HG03060 (cell line): ENCODE results near the gene FUBP1.
"Not testable (repeated sequence)": the region's sequence is repeated elsewhere in the genome, so short reads cannot be mapped to it uniquely, and the experiment has no call there.

Experiments used
- ATAC-seq: cut with Tn5 transposase; IDR thresholded peaks from one replicate; pipeline ENCODE4 v1.9.1; 2021; ENCODE audit warnings: low read depth, moderate number of reproducible peaks; ENCODE audit not compliant: unreplicated experiment

The FUBP1 gene, protein sequence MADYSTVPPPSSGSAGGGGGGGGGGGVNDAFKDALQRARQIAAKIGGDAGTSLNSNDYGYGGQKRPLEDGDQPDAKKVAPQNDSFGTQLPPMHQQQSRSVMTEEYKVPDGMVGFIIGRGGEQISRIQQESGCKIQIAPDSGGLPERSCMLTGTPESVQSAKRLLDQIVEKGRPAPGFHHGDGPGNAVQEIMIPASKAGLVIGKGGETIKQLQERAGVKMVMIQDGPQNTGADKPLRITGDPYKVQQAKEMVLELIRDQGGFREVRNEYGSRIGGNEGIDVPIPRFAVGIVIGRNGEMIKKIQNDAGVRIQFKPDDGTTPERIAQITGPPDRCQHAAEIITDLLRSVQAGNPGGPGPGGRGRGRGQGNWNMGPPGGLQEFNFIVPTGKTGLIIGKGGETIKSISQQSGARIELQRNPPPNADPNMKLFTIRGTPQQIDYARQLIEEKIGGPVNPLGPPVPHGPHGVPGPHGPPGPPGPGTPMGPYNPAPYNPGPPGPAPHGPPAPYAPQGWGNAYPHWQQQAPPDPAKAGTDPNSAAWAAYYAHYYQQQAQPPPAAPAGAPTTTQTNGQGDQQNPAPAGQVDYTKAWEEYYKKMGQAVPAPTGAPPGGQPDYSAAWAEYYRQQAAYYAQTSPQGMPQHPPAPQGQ

DNA sequence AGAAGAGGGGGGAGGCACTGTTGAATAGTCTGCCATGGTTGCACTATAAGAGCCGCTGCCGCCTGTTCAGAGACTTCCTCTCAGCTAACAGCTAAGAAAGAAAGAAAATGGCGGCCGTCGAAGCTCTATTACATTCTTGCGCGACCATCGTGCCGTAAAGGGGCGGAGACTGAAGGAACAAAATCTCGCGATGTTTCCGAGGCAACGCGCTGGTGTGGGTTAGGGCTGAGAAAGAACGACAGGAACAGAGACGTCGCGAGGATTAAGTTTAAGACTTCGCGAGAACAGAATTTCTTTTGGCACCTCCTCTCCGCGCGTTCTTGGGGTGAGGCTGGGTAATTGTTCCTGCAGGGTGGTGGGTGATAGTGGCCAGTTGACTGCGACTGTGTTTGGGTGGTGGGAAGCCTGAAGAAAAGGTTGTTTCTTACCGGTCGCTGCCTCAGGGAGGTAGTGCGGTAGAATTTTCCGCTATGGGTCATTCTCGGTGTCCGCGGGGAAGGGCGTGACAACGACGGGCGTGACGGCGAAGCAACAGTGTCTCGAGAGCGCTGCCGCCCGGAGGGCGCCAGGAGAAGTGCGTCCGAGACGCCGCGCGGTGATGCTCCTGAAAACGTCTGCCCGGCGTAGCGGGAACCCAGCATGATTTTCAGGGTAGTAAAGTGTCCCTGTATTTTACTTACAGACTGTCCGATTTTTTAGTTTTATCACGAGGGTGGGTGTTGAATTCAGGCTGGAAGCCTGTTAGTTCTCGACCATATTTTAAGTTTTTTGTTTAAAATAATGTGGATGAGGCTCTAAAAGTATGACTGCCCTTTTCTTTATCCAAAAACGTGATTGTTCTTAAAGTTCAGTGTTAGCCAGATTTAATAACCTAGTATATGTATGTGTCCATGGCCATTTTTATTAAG lies at the start of gene FUBP1:
Gene FUBP1 (minus strand): TSS at position 104 of the 908 bp plus-strand sequence. CDS start 68 bp downstream, at position 36.
- peak; percentile 49 for ATAC-seq

DNA sequence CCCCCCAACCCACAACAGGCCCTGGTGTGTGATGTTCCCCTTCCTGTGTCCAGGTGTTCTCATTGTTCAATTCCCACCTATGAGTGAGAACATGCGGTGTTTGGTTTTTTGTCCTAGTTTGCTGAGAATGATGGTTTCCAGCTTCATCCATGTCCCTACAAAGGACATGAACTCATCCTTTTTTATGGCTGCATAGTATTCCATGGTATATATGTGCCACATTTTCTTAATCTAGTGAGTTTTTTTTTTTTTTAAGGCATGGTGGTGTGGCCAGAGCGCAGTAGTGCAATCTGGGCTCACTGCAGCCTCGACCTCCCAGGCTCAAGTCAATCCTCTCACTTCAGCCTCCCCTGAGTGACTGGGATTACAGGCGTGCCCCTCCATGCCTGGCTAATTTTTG lies 42.3 kb upstream of the FUBP1 start:
- not testable (repeated sequence) for ATAC-seq

DNA sequence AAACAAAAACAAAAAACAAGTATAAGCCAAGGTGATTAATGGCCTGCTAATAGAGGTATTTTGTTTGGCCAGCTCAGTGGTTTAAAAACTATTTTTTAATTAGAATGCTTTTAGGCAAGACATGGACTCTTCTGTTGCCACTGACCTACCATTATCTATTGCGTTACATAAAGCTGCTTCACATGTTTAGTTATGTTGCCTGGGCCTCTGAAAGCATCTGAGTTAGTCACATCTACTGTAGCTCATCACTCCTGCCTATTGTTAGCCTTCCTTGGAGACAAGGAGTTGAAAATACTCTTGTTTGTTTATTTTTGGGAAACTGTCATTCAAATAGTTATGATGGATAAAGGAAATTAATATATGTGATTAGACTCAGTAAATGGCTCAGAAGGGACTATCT lies 40.2 kb upstream of the FUBP1 start:
- no peak for ATAC-seq

DNA sequence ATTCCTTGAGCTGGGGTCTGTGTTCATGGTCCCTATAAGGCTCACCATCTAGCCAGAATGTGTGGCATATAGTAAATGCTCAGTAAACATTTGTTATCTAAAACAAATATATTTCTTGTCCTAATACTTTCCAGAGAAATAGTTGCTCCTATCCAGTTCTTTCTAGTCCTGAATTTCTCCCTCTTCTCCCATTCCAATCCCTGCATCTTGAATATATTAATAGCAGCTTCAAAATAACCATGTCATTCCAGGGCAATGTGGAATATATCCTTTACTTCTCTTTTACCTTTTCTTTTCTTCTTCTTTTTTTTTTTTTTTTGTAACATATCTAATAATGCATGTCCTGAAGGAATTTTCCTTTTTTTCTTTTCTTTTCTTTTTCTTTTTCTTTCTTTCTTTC lies 36.3 kb upstream of the FUBP1 start:
- no peak for ATAC-seq

DNA sequence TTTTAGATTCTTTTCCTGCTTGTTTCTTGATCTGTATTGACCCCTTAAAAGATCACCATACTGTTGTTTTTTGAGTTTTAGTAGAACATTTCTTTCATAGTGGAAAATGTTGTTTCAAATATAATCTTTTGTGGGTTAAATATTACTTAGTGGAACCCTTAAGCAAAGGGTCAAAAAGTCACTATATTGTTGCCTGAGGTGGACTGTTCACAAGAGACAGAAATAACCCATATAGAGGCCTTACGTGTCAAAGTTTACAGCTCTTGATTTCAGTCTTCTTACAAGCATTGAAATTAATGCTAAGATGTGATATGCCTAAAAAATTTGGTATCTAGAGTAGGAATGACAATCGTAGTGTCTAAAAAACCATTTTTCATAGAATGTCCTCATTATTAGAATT lies 32.2 kb upstream of the FUBP1 start:
- no peak for ATAC-seq

DNA sequence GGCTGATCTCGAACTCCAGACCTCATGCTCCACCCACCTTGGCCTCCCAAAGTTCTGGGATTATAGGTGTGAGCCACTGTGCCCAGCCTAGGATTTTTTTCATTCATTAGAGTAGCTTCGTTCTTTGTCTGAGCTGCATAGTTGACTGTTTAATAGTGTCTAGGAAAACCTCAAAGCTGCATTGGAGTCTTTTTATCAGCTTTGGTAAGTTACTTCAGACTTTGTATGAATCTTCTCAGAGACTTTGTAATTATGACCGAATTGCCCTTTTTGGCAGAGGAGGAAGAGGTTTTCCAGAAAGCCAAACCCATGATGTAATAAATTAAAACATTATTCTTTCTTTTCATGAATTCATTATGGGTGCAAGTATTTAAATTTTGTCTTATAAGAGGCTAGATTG lies 31.0 kb upstream of the FUBP1 start:
- no peak for ATAC-seq

DNA sequence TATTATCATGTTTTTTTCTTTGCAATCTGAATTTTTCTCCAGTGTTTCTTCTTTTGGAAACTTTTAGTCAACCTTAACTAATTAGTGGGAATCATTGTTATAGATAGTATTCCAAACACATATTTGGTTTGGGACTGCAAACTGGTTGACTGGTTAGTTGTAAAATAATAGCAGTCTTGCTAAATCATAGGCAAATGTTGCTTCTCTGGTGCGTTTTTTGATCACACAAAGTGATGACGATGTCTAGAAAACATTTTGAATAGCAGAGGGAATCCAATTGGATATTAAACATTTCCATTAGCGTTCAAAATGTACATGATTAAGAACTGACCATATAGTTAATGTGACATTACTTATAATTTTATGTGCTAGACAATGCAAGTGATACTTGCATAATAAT lies 30.4 kb upstream of the FUBP1 start:
- ATAC-seq: no peak

DNA sequence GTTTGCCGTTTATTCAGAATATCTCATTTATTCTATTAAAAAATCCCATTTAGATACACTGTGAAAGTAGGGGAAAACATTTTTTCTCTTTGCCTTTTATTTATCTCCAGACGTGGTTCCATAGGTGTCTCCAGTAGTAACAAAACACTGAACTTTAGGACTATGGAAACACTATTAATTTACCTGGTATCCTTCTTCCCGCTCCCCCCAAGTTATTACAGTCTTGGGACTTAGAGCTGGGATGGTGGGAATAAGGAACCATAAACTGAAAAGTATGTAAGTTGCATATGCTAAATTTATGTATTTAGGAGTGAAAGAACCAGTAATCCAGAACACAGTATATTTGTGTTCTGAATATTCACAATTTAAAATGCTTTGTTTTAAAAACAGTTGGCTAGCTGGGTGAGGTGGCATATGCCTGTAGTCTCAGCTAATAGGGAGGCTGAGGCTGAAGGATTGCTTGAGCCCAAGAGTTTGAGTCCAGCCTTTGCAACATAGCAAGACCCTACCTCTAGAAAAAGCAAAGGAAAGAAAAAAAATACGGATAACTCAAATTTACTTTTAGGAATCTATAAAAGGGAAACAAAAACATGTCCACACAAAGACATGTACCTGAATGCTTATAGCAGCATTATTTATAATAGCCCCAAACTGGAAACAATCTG lies 28.9 kb upstream of the FUBP1 start:
- no peak for ATAC-seq

DNA sequence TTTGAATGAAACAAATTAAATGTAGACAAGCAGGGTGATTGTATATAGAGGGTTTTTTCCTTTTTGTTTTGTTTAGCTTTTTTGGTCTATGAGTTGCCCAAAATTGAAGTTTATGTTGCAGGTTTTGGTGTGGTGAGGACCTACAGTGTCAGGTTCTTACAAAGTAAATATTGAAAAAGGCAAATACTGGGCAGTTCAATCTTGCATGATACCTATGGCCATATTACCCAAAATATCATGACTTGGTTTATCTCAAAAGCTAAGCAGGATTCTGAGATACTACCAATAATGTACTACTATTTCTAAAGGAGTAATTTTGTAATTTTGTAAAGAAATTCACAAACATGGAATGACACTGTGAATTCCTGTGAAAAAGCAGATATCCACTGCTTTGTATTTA lies 27.6 kb upstream of the FUBP1 start:
- ATAC-seq: no peak

DNA sequence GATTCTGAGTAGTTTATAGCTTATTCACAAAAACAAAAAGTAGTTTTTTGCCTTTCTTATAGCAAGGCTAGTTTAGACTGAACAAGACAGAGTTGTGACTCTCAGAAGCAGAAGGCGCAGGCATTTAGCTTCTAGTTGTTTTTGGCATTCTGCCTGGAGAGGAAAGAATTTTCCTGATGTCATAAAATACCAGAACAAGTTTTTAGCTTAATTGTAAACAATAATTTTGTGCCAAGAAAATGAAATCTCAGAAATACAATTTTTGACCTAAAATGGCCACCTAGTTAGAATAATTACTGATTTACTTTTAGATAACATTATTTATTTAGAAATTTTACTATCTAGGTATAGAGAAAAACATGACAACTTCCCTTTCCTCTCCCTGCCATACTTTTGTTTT lies 26.9 kb upstream of the FUBP1 start:
- ATAC-seq: no peak

DNA sequence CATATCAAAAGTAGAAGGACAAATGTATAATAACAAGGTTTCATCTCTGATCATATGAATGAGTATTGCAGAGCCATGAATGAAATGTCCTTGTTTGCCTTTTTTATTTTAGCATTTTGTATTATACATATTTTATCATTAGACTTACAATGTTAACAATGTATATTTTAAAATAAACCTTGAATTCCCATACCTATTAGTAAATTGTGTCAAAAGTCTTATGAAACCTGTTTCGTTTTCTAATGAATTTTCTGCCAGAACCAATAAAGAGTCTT lies 26.5 kb upstream of the FUBP1 start:
- no peak for ATAC-seq

DNA sequence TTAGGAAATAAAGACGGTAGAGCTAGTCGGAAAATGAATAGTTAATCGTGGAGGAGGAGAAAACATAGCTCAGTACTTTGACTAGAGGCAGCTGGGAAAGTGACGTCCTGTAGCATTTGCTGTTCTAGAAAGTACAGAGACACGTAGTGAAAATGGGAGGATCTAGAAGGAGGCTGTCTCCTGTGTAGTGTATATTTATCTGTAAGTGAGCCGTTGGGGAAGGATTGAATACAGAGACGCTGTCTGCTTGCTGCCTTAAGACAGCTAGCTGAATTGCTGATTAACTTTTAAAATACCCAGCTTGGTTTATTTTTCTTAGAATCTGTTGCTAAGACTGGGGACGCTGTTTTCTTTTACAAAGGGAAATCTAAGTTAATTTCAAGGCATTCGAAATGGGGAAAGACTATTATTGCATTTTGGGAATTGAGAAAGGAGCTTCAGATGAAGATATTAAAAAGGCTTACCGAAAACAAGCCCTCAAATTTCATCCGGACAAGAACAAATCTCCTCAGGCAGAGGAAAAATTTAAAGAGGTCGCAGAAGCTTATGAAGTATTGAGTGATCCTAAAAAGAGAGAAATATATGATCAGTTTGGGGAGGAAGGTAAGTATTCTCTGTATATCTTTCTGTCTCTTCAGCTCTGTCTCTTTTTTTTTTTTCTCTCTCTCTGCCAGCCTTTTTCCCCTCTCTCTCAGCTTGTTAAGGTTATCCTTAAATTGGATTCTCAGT lies 26.0 kb upstream of the FUBP1 start, which contains the start of gene DNAJB4:
Gene DNAJB4 (plus strand): TSS at position 221 of the 729 bp plus-strand sequence. CDS start 172 bp downstream, at position 393.
- ATAC-seq: peak; percentile 99

DNA sequence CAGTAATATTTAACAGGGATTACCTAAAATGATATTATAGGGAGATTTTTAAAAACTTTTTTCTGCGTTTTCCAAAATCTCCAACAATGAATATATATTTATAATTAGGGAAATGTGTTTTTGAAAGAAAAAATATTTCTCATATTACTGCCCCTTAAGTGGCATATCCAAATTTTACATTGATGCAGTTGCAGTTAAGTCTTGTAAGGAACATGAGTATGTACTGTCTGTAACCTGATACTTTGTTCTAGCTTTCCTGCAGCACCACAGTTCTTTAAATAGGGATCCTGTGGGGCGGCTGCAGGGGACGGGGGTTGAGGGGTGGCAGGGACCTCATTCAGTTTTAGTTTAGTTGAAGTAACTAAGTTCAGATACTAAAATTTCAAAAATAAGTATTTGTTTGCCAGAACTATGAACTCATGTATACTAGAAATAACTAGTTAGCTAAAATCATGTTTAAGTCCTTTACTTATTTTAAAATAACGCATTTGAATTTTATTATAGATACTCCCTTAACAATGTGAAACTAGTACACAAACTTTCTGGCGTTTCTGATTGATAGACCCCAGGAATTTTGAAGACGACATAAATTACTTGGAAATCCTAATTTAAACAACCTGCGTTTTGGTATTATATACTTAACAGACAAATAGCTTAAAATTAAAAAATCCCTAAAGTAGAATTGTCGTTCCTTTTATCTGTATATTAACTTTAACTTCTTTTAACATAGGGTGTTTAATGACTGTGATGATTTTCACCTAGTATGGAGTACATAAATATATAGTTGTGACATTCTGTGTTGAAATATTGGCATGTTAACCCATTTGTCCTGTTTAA lies 25.2 kb upstream of the FUBP1 start:
- peak; percentile 28 for ATAC-seq

DNA sequence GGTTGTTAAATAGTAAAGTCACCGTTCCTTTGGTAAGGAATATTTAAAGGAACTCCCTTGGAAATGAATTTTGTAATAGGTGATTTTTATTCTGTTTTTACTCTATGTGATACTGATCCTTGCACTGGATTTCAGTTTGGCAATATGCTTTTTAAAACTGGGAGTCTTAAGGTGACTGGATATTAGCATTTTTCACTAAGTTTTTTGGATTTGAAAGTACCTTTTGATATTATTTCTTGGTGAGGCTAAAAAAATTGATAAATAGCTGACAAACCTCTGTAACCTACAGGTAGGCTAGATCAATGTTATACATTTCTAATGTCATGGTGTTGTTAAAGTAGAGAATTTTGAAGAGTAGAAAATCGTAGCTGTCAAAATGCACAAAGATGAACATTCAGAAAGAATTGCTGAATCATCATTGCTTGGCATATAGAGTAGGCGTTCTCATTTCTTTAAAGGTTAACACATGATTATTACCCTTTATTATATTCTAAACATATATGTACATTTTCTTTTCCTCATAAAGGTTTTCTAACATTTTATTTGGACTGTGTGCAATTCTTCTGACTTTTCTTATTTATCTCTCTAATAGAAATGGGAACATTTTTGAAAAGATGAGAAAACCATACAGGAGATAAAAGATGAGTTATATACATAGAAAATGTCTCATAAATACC lies 24.3 kb upstream of the FUBP1 start:
- ATAC-seq: no peak

DNA sequence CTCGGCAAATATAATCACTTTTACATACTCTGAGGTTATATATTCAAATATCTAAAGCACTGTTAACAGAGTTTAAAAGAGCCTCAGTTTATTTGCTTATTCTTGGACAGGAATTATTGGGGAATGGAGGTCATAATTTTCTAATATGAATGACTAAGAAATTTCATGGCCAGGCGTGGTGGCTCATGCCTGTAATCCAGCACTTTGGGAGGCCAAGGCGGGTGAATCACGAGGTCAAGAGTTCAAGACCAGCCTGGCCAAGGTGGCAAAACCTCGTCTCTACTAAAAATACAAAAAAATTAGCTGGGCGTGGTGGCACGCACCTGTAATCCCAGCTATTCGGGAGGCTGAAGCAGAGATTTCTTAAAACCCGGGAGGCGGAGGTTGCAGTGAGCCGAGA lies 21.7 kb upstream of the FUBP1 start:
- not testable (repeated sequence) for ATAC-seq

DNA sequence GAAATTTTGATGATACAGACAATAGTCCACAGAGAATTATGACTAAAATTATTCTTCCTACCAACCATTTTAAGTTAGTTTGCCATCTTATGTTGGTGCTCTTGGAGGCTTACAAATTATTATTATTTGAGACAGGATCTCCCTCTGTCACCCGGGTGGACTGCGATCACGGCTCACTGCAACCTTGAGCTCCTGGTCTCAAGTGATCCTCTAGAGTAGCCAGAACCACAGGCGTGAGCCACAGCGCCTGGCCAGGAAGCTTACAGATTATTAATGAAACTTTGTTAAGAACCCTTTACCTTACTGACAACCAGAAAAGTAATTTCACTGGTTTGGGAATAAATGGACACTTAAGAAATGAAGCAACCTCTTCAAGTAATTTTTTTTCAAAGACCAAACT lies 17.9 kb upstream of the FUBP1 start:
- no peak for ATAC-seq

DNA sequence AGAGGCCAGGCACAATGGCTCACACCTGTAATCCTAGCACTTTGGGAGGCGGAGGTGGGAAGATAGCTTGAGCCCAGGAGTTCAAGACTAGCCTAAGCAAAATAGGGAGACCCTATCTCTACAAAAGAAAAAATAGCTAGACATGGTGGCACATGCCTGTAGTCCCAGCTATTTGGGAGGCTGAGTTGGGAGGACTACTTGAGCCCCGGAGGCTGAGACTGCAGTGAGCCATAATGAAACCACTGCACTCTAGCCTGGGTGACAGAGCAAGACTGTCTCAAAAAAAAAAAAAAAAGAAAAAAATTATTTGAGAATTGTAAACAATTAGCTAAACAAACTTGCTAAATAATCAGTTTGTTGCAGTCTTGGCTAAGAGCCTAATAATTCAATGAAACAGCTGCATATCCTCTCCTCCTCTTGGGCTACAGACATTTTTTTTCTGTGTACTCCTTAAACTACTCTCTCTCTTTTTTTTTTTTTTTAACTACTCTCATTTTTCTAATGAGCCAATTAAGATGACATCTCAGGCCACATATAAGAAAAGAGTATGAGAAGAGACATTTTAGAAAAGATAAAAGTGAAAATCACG lies 15.3 kb upstream of the FUBP1 start:
- ATAC-seq: no peak

DNA sequence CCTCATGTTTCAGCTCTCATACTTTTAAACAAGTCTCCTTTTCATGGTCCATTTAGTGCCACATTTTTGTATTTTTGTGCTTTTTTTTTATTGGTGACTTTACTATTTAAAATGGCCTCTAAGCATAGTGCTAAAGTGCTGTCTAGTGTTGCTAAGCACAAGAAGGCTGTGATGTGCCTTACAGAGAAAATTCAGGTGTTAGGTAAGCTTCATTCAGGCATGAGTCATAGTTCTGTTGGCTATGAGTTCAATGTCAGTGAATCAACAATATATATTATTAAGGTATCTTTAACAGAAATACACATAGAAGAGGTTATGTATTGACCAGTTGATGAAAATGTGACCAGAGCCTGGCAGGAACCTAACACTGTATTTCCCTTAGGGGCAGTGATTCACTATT lies 12.8 kb upstream of the FUBP1 start:
- ATAC-seq: no peak
